Suprapubic skin (tissue), 4 donors: ENCODE results near the gene CKB. TPM values are rescaled to one million over a fixed set of nuclear protein-coding genes. Genes with fewer than 3 reads are reported as not detected.
A peak's percentile ranks its signal among the peaks of the same experiment; 100 is the strongest.

ENCODE experiments used
- DNase-seq, 2 donors: peaks; one replicate each; pipeline ENCODE4 v3.0.0-alpha.2; 2019; ENCODE audit warnings: low spot score in 2 of 2
- H3K27ac ChIP-seq: fragments of 200-600 bp; sonication (generic); one replicate; pipeline ENCODE4 v1.5.1; 2019
- H3K27me3 ChIP-seq: fragments of 200-600 bp; sonication (generic); one replicate; pipeline ENCODE4 v1.5.1; 2019
- H3K36me3 ChIP-seq: fragments of 200-600 bp; sonication (generic); one replicate; pipeline ENCODE4 v1.5.1; 2019
- H3K4me1 ChIP-seq: fragments of 200-600 bp; sonication (generic); one replicate; pipeline ENCODE4 v1.5.1; 2019
- H3K4me3 ChIP-seq: fragments of 200-600 bp; sonication (generic); one replicate; pipeline ENCODE4 v1.5.1; 2019; ENCODE audit warnings: mild to moderate bottlenecking
- H3K9me3 ChIP-seq: fragments of 200-600 bp; sonication (generic); one replicate; pipeline ENCODE4 v1.5.1; 2019
- EP300 ChIP-seq: sonication (generic); formaldehyde crosslinking; IDR thresholded peaks from one replicate; pipeline ENCODE4 v1.6.1; 2017; ENCODE audit warnings: antibody characterized with exemption
- POLR2A ChIP-seq, 2 donors: fragments of 450-650 bp; IDR thresholded peaks; one replicate each; pipeline ENCODE4 v1.6.1; 2017; ENCODE audit warnings: antibody characterized with exemption in 2 of 2, mild to moderate bottlenecking in 2 of 2, moderate library complexity in 2 of 2
- POLR2AphosphoS5 ChIP-seq, 3 donors: sonication (generic); formaldehyde crosslinking; IDR thresholded peaks; one replicate each; pipeline ENCODE4 v1.6.1; 2017; ENCODE audit warnings: antibody characterized with exemption in 3 of 3
- WGBS: methylation state at CpG from one replicate; pipeline ENCODE4 v1.1.5; 2018; 5-methylcytosine and 5-hydroxymethylcytosine counted together
- total RNA-seq, 4 donors: library from RNA; depleted of rRNA; stranded (reverse); fragments of >200 nt; gene quantifications; one replicate each; pipeline ENCODE4 v1.1.0, GENCODE V29; 2016
- TF ChIP-seq, protein P1 (sequence below), 2 donors: fragments of 200-600 bp in 1 of 2; fragments of 450-650 bp in 1 of 2; sonication (generic) in 1 of 2; IDR thresholded peaks; one replicate each; pipeline ENCODE4 v1.5.1; 2016 to 2019; ENCODE audit warnings: antibody characterized with exemption in 2 of 2, mild to moderate bottlenecking in 1 of 2, moderate library complexity in 1 of 2

The CKB gene
- total RNA-seq, 4 donors from 2014 or later: 107 to 172 (median 128) TPM

DNA sequence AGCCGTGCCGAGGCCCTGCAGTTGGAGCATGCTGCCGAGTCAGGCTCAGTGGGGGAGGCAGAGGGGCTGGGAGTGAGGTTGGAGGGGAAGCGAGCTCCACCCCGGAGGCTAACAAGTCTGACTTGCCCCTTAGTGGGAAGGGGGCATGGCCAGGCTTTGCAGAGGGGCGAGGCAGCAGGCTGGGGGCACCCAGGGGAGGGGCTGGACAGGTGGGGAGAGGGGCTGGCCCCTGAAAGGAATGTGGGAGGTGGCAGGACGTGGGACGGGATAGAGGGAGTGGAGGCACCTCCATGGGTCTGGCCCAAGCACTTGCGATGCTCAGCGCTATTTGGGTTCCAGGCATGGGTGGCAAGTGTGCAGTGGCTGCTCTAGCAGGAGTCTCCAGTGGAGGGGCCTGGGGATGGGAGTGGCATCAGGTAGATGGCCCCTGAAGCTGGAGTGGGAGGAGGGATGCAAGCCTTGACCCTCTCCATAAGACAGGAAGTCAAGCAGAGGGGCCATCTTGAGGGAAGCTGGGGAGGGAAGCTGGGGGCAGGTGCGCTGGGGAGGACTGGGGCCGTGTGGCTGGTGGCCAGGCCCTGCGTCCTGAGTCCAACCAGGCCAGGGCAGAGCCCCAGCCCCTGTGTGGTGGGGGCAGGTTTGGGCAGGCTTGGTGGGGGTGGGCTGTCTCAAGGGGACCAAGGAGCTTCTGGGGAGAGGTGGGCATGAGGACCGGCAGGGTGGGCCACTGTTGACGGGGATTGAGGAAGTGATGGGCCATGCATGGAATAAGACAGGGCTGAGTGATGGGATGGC lies 9.0 kb upstream of the CKB start:
- peaks cover 45% of the 10 kb centered on the region for H3K4me1 ChIP-seq
- no peak for TF ChIP-seq POLR2AphosphoS5 (IDR thresholded peaks at IDR 0.05)
- TF ChIP-seq, protein P1, sequence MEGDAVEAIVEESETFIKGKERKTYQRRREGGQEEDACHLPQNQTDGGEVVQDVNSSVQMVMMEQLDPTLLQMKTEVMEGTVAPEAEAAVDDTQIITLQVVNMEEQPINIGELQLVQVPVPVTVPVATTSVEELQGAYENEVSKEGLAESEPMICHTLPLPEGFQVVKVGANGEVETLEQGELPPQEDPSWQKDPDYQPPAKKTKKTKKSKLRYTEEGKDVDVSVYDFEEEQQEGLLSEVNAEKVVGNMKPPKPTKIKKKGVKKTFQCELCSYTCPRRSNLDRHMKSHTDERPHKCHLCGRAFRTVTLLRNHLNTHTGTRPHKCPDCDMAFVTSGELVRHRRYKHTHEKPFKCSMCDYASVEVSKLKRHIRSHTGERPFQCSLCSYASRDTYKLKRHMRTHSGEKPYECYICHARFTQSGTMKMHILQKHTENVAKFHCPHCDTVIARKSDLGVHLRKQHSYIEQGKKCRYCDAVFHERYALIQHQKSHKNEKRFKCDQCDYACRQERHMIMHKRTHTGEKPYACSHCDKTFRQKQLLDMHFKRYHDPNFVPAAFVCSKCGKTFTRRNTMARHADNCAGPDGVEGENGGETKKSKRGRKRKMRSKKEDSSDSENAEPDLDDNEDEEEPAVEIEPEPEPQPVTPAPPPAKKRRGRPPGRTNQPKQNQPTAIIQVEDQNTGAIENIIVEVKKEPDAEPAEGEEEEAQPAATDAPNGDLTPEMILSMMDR (IDR thresholded peaks at IDR 0.05): no peak
- no peak for TF ChIP-seq EP300
- no peak for TF ChIP-seq POLR2A (IDR thresholded peaks at IDR 0.05)
- H3K27me3 ChIP-seq: no peaks in the 10 kb centered on the region
- H3K36me3 ChIP-seq: peaks cover 41% of the 10 kb centered on the region
- no peak overlapping the region for H3K4me3 ChIP-seq
- no peak overlapping the region for H3K27ac ChIP-seq
- H3K9me3 ChIP-seq: no peaks in the 10 kb centered on the region
- DNase-seq: no peak
- WGBS: 83% methylated on average over 15 of the region's 15 CpGs

DNA sequence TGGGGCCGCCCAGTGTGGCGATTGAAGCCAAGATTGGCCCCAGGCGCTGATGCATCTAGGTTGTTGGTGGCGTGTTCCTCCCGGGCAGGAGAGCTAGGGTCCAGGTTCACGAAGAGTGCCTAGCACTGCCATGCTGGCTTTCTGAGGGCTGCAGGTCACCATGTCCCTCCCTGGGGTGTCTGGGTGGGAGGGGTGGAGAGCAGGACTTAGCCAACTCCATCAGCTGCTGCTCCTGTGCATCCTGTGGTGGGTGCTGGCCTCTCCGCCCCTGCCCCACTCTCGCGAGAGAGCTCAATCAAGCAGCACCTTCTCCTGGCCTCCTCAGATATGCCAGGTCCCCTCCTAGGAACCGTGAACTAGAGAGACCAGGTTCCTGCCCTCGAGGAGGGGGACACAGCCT lies 8.2 kb upstream of the CKB start:
- 85% methylated on average over 4 of the region's 11 CpGs for WGBS
- no peak overlapping the region for H3K27ac ChIP-seq
- no peak for DNase-seq
- H3K36me3 ChIP-seq: peaks cover 41% of the 10 kb centered on the region
- peaks cover 49% of the 10 kb centered on the region for H3K4me1 ChIP-seq
- no peak overlapping the region for H3K4me3 ChIP-seq
- TF ChIP-seq POLR2A (IDR thresholded peaks at IDR 0.05) (no peak), EP300 (no peak), POLR2AphosphoS5 (IDR thresholded peaks at IDR 0.05) (no peak)
- TF ChIP-seq, protein P1 (IDR thresholded peaks at IDR 0.05): no peak
- H3K9me3 ChIP-seq: no peaks in the 10 kb centered on the region
- H3K27me3 ChIP-seq: no peaks in the 10 kb centered on the region

DNA sequence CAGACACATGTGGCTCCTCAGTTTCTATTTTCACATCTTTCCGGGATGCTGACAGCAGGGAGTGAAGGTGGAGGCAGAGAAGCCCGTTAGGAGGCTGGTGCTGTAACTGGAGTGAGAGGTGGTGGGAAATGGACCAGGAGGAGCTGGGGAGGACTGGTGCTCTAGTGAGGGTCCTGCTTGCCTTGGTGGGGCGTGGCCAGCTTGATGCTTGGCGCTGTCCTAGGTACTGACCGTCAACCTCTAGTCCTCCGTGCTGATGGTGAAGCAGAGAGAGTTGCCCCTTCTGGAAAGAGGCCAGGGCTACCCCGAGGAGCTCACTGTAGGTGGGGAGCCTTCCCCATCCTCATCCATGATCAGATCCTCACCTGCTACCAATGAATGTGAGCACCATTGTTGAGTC lies 7.8 kb upstream of the CKB start:
- H3K27me3 ChIP-seq: no peaks in the 10 kb centered on the region
- DNase-seq: no peak
- no peak overlapping the region for H3K27ac ChIP-seq
- peaks cover 49% of the 10 kb centered on the region for H3K4me1 ChIP-seq
- H3K36me3 ChIP-seq: peaks cover 37% of the 10 kb centered on the region
- peak overlapping the region; percentile 75 for H3K4me3 ChIP-seq
- 68% methylated on average over 5 of the region's 7 CpGs for WGBS
- H3K9me3 ChIP-seq: no peaks in the 10 kb centered on the region
- no peak for TF ChIP-seq EP300
- no peak for TF ChIP-seq POLR2A (IDR thresholded peaks at IDR 0.05)
- TF ChIP-seq, protein P1 (IDR thresholded peaks at IDR 0.05): no peak
- no peak for TF ChIP-seq POLR2AphosphoS5 (IDR thresholded peaks at IDR 0.05)

DNA sequence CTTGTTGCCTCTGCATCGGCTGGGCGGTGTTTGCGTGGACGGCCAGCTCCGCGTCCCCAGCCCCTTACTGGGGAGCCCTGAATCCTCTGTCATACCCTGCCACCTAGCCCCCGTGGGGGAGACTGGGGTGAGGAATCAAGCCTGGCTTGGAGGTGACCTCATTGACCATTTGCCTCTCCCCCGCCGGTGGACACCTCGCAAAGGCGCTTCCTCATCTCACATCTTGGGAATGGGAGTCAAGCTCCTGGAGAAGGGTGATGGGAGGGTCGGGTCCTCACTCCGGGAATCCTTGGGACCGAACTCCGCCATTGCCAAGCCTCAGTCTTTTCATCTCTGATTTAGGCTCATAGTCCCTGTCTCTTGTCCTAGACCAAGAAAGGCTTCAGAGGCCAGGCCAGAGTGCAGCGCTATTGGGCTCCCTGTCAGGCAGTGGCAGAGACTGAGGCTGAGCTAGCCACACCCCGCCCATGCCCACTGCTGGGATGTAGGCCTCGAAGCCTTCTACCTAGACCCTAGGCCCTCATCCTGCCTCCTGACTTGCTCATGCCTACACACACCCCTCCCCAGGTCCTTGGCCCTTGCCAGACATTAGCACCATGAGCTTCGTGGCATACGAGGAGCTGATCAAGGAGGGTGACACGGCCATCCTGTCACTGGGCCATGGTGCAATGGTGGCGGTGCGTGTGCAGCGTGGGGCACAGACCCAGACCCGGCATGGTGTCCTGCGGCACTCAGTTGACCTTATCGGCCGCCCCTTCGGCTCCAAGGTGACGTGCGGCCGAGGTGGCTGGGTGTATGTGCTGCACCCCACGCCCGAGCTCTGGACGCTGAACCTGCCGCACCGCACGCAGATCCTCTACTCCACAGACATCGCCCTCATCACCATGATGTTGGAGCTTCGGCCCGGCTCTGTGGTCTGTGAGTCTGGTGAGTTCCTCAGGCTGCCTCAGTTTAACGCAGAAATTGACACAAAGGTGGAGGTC lies 7.0 kb upstream of the CKB start:
- no peaks in the 10 kb centered on the region for H3K27me3 ChIP-seq
- peak in 1 of 2 donors; percentile 77 for DNase-seq
- peaks cover 30% of the 10 kb centered on the region for H3K36me3 ChIP-seq
- H3K27ac ChIP-seq: peak overlapping the region; percentile 92
- H3K4me1 ChIP-seq: peaks cover 49% of the 10 kb centered on the region
- no peaks in the 10 kb centered on the region for H3K9me3 ChIP-seq
- WGBS: 49% methylated on average over 24 of the region's 42 CpGs
- H3K4me3 ChIP-seq: peak overlapping the region; percentile 75
- TF ChIP-seq POLR2AphosphoS5 (IDR thresholded peaks at IDR 0.05): no peak
- TF ChIP-seq, protein P1 (IDR thresholded peaks at IDR 0.05): no peak
- TF ChIP-seq POLR2A (IDR thresholded peaks at IDR 0.05): no peak
- no peak for TF ChIP-seq EP300
